Small intestine (tissue), 7 donors: ENCODE data around the gene MEGF6. TPM values are rescaled to one million over a fixed set of nuclear protein-coding genes. Genes with fewer than 3 reads are reported as not detected.

ENCODE experiments used
- DNase-seq, 2 donors: peaks; one replicate each; pipeline versions ENCODE4 v3.0.0 to v3.0.0-alpha.2; 2013
- FAIRE-seq: peaks from 2 replicates; lab custom pipeline; 2012; peaks lifted over from hg19 to GRCh38; lab: Jason Lieb, UNC
- H3K27ac ChIP-seq, 3 donors: one replicate each; pipeline ENCODE4 v1.5.1; 2013; ENCODE audit warnings: low read length in 2 of 3, mild to moderate bottlenecking in 2 of 3, control low read depth in 1 of 3, inconsistent platforms in 1 of 3, low read depth in 1 of 3, moderate library complexity in 1 of 3
- H3K27me3 ChIP-seq, 3 donors: one replicate each; pipeline ENCODE4 v1.6.1; 2013; ENCODE audit warnings: low read length in 3 of 3, inconsistent platforms in 1 of 3; ENCODE audit not compliant: control insufficient read depth in 3 of 3, insufficient read depth in 3 of 3
- H3K36me3 ChIP-seq, 3 donors: one replicate each; pipeline ENCODE4 v1.6.1; 2013; ENCODE audit warnings: low read length in 3 of 3, inconsistent platforms in 1 of 3, low read depth in 1 of 3, mild to moderate bottlenecking in 1 of 3, moderate library complexity in 1 of 3; ENCODE audit not compliant: control insufficient read depth in 3 of 3, insufficient read depth in 2 of 3
- H3K4me1 ChIP-seq, 3 donors: one replicate each; pipeline ENCODE4 v1.6.1; 2013; ENCODE audit warnings: low read length in 2 of 3, inconsistent platforms in 1 of 3, low read depth in 1 of 3, mild to moderate bottlenecking in 1 of 3, moderate library complexity in 1 of 3; ENCODE audit not compliant: control insufficient read depth in 3 of 3, insufficient read depth in 2 of 3
- H3K4me3 ChIP-seq, 3 donors: one replicate each; pipeline ENCODE4 v1.5.1; 2013; ENCODE audit warnings: low read length in 3 of 3, control low read depth in 1 of 3, inconsistent platforms in 1 of 3, low read depth in 1 of 3, mild to moderate bottlenecking in 1 of 3, moderate library complexity in 1 of 3
- H3K9me3 ChIP-seq, 2 donors: one replicate each; pipeline ENCODE4 v1.6.1; 2013; ENCODE audit warnings: low read depth in 1 of 2, low read length in 1 of 2; ENCODE audit not compliant: control insufficient read depth in 2 of 2, insufficient read depth in 1 of 2
- WGBS, 3 donors: extraction: QIAGEN DNeasy Blood & Tissue Kit; methylation state at CpG; one replicate each; pipeline ENCODE4 v1.1.7; 2013; 5-methylcytosine and 5-hydroxymethylcytosine counted together
- polyA plus RNA-seq, 4 donors: library from polyadenylated mRNA; stranded (reverse) in 3 of 4; unstranded in 1 of 4; fragments of 200-250 nt in 3 of 4; fragments of 120-200 nt in 1 of 4; gene quantifications; one replicate each; pipeline versions ENCODE4 v1.2.1 to v1.2.3, GENCODE V29; 2013
- donor health status: healthy with polysubstance abuse.
- donor health status: control.
- donor health status: control.
- donor health status: Bipolar disorder and iron deficiency.
- donor health status: healthy.

The MEGF6 gene
- polyA plus RNA-seq, 4 donors = 0.45 to 5.8 (median 3.7) TPM

- H3K27me3 ChIP-seq = no peaks in the 10 kb centered on the region
- no peak for FAIRE-seq
- no peak overlapping the region for H3K4me3 ChIP-seq
- peak; percentile 51 to 74 for DNase-seq
- H3K27ac ChIP-seq = peak overlapping the region; percentile 87 to 98 (median 97)
- peaks cover 0 to 53% (median 0%) of the 10 kb centered on the region in 3 donors for H3K36me3 ChIP-seq
- H3K4me1 ChIP-seq = peaks cover 3 to 67% (median 9%) of the 10 kb centered on the region in 3 donors
- no peaks in the 10 kb centered on the region for H3K9me3 ChIP-seq
- WGBS, 3 donors = 41 to 71% (median 54%) methylated on average over 24 of the region's 24 CpGs
Observed at GRCh38 chr1:3459051-3459908, 152.0 kb downstream of the MEGF6 start.

DNA sequence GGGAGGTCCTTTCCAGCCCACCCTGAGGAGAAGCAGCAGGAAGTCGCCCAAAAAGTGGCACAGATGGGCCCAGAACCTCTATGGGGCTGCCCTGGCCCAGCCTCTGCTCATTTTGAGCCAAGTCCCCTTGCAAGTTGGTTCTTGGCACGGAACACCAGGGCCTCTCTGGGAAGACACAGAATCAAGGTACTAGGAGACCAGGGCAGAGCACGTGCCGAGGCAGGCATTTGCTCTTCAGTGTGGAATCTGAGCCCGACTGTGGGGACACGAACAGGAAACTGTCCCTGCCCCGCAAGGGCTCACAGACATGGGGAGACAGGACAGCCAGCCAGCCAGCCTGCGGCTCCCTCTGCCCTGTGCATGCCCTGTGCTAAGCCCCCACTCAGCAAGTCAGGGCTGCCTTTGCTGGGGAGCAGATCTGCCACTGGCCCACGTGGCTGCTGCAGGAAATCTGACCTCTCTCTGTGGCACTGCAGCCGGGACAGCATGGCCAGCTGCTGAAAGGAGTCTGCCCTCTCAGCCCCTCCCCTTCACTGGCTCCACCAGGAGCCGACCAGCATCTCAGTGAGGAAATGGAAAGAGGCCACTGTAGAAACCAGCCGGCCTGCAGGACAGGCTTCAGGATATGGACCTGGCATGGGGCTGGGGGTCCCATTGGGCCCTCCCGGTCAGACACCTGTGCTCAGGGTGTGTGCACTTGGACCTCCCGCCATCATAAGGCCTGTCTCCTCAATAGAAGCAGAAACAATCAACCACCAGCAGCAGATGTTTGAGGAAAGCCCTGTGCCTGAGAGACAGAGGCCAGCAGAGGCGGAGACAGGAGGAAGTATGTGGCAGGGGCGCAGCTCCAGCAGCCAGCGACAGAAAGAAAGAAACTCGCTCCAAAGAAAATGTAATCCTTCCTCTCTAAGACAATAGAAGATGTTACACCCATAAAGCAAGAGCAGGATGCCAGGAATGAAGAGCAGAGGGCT lies 153.1 kb downstream of the MEGF6 start:
- peaks cover 5 to 77% (median 9%) of the 10 kb centered on the region in 3 donors for H3K4me1 ChIP-seq
- H3K36me3 ChIP-seq = peaks cover 0 to 42% (median 0%) of the 10 kb centered on the region in 3 donors
- peak overlapping the region; percentile 87 to 98 (median 97) for H3K27ac ChIP-seq
- peaks cover 0 to 2% (median 0%) of the 10 kb centered on the region in 3 donors for H3K27me3 ChIP-seq
- WGBS, 3 donors = 17 to 34% (median 25%) methylated on average over 18 of the region's 18 CpGs
- no peaks in the 10 kb centered on the region for H3K9me3 ChIP-seq
- FAIRE-seq (no peak), DNase-seq (peak; percentile 44 to 58)
- H3K4me3 ChIP-seq = no peak overlapping the region

DNA sequence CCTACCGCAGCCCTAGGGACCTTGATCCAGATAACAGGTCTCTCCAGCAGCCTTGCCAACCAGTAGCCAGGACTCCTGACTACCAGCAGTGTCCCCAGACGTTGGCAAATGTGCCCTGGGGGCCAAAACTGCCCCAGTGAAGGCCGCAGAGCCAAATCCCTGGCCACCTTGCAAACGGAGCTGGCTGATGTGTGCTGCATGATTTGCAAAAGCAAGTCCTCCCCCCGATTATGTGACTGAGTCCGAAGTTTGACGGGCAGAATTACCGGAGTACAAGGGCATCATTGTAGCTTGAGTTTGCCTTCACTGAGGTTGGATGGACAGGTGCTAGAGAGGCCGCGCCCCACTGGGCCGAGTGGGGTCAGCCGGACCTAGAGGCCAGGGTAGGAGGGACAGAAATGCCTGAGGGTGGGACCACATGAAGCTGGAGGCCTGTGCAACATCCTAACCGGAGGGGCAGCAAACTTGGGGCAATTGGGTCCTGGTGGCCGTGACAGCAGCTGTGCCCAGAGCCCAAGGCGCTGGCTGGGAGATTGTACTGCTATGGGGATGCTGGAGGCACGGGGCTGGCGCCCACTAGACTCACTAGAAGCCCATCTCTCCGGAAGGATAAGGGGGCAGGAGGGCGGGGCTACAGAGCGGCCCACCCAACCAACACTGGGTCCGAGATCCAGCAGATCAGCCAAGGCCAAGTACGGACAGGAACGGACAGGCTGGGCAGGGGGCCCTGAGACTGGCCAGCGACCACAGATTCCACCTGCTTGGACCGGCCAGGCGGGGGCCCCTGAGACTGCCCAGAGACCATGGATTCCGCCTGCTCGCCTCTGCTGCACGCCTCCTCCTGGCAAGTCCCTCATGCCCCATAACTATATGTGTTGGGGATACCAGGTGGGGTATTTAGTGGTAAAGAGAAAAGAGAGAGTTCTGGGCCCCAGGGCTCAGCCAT lies 154.1 kb downstream of the MEGF6 start:
- H3K27ac ChIP-seq = peak overlapping the region; percentile 88 to 98 (median 97)
- FAIRE-seq = no peak
- 51 to 75% (median 60%) methylated on average over 29 of the region's 29 CpGs for WGBS, 3 donors
- no peak for DNase-seq
- peaks cover 5 to 77% (median 9%) of the 10 kb centered on the region in 3 donors for H3K4me1 ChIP-seq
- peak overlapping the region in 1 of 3 donors; percentile 78 for H3K4me3 ChIP-seq
- no peaks in the 10 kb centered on the region for H3K9me3 ChIP-seq
- peaks cover 0 to 2% (median 0%) of the 10 kb centered on the region in 3 donors for H3K27me3 ChIP-seq
- H3K36me3 ChIP-seq = peaks cover 0 to 32% (median 0%) of the 10 kb centered on the region in 3 donors

- DNase-seq (peak; percentile 72 to 88), FAIRE-seq (no peak)
- Histone ChIP-seq H3K27me3 (peaks cover 0 to 2% (median 0%) of the 10 kb centered on the region in 3 donors), H3K4me3 (peak overlapping the region in 1 of 3 donors; percentile 78), H3K4me1 (peaks cover 5 to 75% (median 9%) of the 10 kb centered on the region in 3 donors), H3K27ac (peak overlapping the region; percentile 88 to 98 (median 97)), H3K9me3 (no peaks in the 10 kb centered on the region), H3K36me3 (peaks cover 0 to 27% (median 0%) of the 10 kb centered on the region in 3 donors)
- WGBS, 3 donors = 10 to 65% (median 38%) methylated on average over 12 of the region's 12 CpGs
Observed at GRCh38 chr1:3456449-3456963, 154.8 kb downstream of the MEGF6 start.

DNA sequence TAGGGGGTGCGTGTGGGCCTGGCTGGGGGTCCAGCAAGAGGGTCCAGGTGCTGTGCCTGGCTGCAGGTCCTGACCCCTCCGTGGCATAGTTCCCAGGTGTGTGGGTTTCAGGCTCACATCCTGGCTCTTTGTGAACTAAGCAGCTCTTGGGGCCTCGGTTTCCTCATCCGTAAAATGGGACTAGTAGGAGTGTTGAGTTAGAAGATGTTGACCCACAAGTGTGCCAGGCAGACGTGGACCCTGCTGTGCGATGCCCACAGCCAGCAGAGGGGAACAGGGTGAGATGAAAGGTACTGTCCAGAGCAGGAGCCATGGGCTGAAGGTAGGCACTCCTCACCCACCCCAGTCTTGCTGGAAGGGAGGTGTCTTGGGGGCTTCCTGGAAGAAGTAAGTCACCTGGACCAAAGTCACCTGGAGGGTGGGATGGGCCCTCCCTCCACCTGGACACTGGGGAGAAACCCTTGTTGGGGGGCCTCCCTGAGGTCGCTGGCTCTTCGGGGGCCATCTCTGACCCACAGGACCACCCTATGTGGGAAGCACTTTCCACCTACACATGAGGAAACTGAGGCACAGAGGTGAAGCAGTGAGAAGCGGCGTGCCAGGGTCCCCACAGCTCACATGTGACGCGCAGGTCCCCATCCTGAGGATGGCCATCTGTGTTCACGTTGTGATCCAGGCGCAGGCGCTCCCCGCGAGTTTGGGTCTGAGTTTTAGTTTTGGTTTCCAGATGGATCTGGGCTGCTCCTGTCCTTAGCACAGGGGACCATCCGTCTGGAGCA lies 155.4 kb downstream of the MEGF6 start:
- 48 to 74% (median 55%) methylated on average over 18 of the region's 18 CpGs for WGBS, 3 donors
- peak; percentile 42 for DNase-seq
- Histone ChIP-seq H3K4me3 (peak overlapping the region in 2 of 3 donors; percentile 64 to 78), H3K9me3 (no peaks in the 10 kb centered on the region), H3K36me3 (peaks cover 0 to 22% (median 0%) of the 10 kb centered on the region in 3 donors), H3K4me1 (peaks cover 5 to 68% (median 9%) of the 10 kb centered on the region in 3 donors), H3K27ac (peak overlapping the region; percentile 88 to 97 (median 88)), H3K27me3 (peaks cover 0 to 2% (median 0%) of the 10 kb centered on the region in 3 donors)
- FAIRE-seq = no peak

- Histone ChIP-seq H3K4me1 (peaks cover 5 to 60% (median 9%) of the 10 kb centered on the region in 3 donors), H3K27me3 (peaks cover 0 to 2% (median 0%) of the 10 kb centered on the region in 3 donors), H3K27ac (peak overlapping the region; percentile 88 to 97 (median 88)), H3K4me3 (peak overlapping the region; percentile 64 to 78 (median 64)), H3K36me3 (peaks cover 0 to 18% (median 0%) of the 10 kb centered on the region in 3 donors), H3K9me3 (no peaks in the 10 kb centered on the region)
- 7 to 9% (median 9%) methylated on average over 27 to 45 of the region's 46 CpGs for WGBS, 3 donors
- FAIRE-seq = no peak
- DNase-seq = peak; percentile 64 to 90
Observed at GRCh38 chr1:3454811-3455618, 156.3 kb downstream of the MEGF6 start.
